HG02981 (cell line): ENCODE results near the gene CAMSAP1.

Experiments used
- ATAC-seq: cut with Tn5 transposase; IDR thresholded peaks from one replicate; pipeline ENCODE4 v1.9.1; 2021; ENCODE audit warnings: mild to moderate bottlenecking, moderate library complexity; ENCODE audit not compliant: unreplicated experiment

The CAMSAP1 gene

DNA sequence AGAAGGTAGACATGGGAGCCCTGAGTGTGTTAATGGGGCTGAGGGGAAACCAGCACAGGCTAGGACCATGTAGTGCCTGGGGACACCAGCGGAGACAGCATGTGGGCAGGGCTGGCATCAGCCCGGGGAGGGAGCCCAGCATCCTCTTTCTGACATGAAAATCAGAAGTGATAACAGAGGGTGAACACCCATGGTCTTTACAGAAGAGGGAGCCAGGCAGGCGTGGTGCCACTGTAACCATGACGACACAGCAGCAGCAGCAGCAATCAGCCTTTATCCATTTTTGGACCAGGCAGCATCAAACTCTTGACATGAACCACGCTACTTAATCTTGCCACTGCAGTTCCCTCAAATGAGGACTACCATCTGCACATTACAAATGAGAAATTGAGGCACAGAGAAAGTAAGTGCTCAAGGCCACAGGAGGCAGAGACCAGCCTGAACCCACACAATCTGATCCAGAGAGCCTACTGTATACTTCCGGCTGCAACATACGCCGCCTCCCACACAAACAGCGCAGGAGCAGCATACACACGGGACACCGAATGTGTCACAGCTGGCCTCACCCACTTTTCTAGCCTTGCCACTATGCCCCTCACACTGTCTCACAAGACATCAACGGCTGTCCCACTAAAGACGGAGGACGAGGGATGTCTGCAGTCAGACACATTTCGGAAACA lies 23.8 kb downstream of the CAMSAP1 start:
- ATAC-seq: no peak

- no peak for ATAC-seq
Measured at GRCh38 chr9:135882011-135882410, 25.3 kb downstream of the CAMSAP1 start.

GRCh38 chr9:135880438-135880837 lies 26.9 kb downstream of the CAMSAP1 start:
- ATAC-seq: no peak

DNA sequence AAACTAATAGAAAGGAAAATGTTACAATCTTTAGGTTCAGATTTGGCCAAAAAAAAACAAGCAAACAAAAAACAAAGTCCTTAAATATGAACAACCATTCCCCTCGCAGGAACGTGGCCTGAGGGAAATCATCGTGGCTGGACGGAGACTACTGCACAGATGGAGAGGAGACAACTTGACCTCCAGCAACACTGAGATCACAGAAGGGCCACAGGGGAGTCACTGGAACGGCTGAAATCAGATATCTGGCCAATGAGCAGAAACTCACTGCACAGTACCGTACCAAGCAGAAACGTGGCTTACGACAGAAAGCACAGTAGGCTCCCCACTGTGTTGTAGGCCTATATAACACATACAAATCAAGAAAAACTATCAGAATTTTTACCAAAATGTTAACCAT lies 27.7 kb downstream of the CAMSAP1 start:
- ATAC-seq: no peak

GRCh38 chr9:135879237-135879601 lies 28.1 kb downstream of the CAMSAP1 start:
- ATAC-seq: no peak

GRCh38 chr9:135878528-135879236 lies 28.7 kb downstream of the CAMSAP1 start:
- no peak for ATAC-seq

DNA sequence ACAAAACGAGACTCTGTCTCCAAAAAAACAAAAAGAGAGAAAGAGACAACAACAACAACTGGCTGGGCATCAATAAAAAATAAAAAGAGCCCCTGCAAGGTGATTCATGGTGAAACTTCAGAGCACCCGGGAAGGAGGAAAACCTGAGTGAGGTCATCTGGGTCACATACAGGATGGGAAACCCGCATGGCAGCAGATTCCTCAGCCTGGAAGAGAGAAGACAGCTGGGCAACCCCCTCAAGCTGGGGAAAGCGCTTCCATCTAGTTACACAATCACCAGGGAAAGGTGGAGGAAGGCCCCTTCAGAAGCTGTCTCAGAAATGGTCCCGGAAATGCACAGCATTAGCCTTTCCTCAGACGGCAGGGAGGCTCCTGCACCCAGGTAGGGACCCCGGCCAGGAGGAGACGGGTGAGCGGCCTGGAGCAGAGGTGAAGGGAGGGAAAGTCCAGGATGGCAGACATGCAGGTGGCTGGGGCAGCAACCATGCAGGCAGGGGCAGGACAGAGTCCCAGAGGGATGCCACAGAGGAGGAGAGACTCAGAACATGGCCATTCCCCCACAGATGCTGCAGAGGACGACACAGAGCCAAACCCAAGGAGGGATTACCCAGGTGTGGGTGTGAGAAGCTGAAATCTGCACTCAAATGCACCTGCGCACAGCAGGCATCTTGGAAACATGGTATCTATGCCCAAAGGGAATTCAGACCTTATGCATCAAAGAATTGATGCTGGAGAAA lies 29.4 kb downstream of the CAMSAP1 start:
- no peak for ATAC-seq

GRCh38 chr9:135876936-135877335 lies 30.4 kb downstream of the CAMSAP1 start:
- ATAC-seq: no peak

GRCh38 chr9:135874859-135875258 lies 32.5 kb downstream of the CAMSAP1 start:
- no peak for ATAC-seq

DNA sequence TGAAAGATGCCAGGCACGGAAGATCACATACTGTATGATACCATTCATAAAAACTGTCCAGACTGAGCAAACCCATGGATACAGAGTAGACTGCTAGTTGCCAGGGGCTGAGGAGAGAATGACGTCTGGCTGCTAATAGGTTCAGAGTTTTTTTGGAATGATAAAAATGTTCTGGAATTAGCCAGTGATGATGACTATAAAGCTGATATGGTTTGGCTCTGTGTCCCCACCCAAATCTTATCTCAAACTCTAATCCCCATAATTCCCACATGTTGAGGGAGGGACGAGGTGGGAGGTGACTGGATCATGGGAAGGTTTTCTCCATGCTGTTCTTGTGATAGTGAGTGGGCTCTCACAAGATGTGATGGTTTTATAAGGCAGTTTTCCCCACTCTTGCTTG lies 37.4 kb downstream of the CAMSAP1 start:
- no peak for ATAC-seq

GRCh38 chr9:135865531-135865930 lies 41.8 kb downstream of the CAMSAP1 start:
- ATAC-seq: no peak

DNA sequence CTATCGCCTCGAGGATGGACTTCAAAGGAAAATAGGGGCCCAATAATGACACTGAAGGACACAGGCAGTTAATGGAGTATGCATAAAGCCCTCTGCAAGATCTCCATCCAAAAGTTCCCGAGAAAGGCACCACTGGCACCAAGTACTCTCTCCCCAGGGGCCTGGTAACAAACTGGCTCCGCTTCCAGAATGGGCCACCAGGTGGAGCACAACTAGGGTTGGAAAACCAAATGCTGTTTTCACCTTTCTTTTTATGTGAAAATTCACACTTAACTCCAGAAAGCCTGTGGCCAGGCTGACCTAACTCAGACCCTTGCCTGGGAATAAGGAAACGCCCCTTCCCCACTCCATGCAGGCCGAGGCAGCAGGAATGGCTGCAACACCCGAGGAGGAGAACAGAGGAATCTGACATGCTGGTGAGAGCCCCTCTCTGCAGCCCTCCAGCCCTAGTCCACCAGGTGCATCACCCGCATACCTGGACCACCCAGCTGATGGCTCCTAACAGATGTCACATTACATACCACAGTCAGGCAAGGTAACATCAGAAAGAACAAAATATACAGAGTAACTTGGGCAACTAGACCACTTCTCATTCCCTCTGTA lies 42.8 kb downstream of the CAMSAP1 start:
- no peak for ATAC-seq

GRCh38 chr9:135862809-135863208 lies 44.5 kb downstream of the CAMSAP1 start:
- no peak for ATAC-seq

DNA sequence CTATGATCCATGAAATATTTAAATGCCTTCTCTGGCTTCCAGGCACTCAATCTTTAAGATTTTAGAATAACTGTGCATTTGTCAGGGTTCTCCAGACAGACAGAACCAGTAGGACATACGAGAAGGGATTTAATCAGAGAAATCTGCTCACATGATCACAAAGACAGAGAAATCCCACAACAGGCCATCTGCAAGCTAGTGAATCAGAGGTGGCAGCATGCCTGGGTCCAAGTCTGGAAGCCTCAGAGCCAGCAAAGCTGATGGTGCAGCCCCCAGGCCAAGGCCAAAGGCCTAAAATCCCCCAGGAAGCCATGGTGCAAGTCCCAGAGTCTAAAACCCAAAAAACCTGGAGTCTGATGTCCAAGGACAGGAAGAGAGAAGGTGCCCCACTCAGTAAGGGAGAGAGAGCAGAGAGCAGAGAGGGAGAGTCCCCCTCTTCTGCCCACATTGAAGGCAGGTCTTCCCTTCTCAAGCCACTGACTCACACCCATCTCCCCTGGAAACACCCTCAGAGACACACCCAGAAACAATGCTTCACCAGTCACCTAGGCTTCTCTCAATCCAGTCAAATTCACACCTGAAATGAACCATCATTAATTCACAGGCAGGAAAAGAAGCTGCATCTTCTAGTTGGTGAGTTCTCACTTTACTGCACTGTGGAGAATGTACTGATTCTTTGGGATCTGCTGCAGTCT lies 48.7 kb downstream of the CAMSAP1 start:
- ATAC-seq: no peak

- ATAC-seq: no peak
Measured at GRCh38 chr9:135857843-135858242, 49.5 kb downstream of the CAMSAP1 start.

- no peak for ATAC-seq
Measured at GRCh38 chr9:135857371-135857786, 50.0 kb downstream of the CAMSAP1 start.

GRCh38 chr9:135851748-135852147 lies 55.6 kb downstream of the CAMSAP1 start:
- ATAC-seq: no peak

DNA sequence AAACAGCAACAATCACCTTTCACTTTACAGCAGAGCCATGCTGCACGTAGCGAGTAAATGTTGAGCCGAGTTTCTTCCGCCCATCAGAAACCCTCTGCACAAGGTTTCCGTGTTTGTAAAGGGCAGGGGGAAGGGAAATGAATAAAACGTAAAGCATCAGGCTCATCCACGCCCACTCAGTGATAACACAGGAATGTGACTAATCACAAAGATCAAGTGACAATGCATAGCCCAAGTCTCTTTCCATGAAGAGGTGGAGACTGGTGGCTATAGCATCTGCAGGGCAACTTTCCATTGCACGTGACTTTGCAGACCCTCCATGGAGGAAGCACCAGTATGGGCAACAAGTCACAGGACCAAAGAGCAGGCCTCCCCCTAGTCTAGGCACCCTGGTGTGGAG lies 56.6 kb downstream of the CAMSAP1 start:
- no peak for ATAC-seq

GRCh38 chr9:135849181-135849580 lies 58.2 kb downstream of the CAMSAP1 start:
- no peak for ATAC-seq

DNA sequence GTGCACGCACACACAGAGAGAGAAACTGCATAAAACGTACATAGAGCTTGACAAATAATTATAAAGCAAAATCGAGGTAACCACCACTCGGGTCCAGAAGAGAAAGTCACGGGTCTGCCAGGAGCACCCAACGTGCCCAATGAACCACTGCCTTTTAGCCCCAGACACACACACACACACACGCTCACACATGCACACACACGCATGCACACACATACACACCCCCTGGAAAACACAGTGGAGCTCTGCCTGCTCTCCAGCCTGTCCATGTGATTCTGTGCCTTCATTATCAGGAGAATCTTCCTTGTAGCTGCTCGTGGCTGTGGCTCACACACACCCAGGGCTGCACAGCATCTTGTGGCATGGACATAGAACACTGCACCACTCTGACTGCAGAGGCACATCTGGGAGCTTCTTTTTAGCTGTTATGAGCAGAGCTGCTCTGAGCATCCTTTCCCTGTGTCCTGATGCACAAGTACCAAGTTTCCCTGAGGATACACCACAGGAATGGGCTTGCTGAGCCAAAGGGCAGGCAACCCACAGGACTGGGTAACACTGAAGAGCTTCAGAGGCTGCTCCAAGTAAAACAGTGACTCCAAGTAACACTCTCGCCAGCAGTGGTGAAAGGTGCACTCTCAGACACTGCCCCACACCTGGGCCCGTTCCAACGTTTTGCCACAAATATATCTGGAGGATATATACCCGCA lies 58.9 kb downstream of the CAMSAP1 start:
- ATAC-seq: no peak
